Spleen (tissue), 7 donors: ENCODE results near the gene HDHD3.

Experiments
- CTCF ChIP-seq, 11 experiments: fragments of 200-600 bp in 7 of 11; fragments of 450-650 bp in 4 of 11; sonication (generic) in 4 of 11; IDR thresholded peaks in 8 of 11; conservative IDR thresholded peaks in 3 of 11; 1 replicate in 7 of 11; 2 replicates in 4 of 11; pipeline versions ENCODE4 v1.4.0 to v1.8.0; 2016 to 2021; ENCODE audit warnings: antibody characterized with exemption in 11 of 11, inconsistent platforms in 4 of 11, mild to moderate bottlenecking in 1 of 11
- POLR2A ChIP-seq, 3 donors: fragments of 450-650 bp; IDR thresholded peaks; one replicate each; pipeline ENCODE4 v1.5.1; 2017; ENCODE audit warnings: antibody characterized with exemption in 3 of 3, mild to moderate bottlenecking in 1 of 3
- POLR2AphosphoS5 ChIP-seq, 3 donors: sonication (generic); formaldehyde crosslinking; IDR thresholded peaks; one replicate each; pipeline ENCODE4 v1.5.1; 2017; ENCODE audit warnings: antibody characterized with exemption in 3 of 3
- donor health status: DM: no; HTN: no; CAD: no; lungs with moderate emphysema.
- donor health status: DM: no; HTN: no; CAD: no.
- donor health status: DM: no; HTN: no; CAD: no.

DNA sequence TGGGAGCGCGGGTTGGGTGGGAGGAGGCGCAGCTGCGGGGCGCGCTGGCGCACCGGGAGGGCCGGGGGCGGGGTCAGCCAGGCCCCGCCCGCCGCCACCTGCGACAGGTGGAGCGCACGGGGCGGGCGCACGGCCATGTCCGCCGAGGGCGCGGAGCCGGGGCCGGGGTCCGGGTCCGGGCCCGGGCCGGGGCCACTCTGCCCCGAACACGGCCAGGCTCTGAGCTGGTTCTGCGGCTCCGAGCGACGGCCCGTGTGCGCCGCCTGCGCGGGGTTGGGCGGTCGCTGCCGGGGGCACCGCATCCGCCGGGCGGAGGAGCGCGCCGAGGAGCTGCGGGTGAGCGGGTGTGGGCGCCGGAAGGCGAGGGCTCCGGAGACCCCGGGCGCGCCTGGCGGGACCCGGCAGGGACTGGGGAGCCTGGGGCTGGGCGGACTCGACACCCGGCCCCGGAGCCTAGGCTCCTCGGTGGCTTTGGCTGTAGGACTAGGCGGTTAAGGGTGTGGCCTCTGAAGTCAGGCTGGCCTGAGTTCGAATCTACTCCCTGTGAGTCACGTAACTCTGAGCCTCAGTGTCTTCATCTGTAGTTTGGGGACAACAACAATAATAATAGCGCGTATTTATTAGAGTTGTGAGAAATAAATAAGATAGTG, 27.2 kb downstream of the HDHD3 start, which contains the start of gene BSPRY:
- TF ChIP-seq CTCF (IDR thresholded peaks at IDR 0.05 in 8 of 11, conservative IDR thresholded peaks at IDR 0.05 in 3 of 11), result no peak
- no peak for TF ChIP-seq POLR2A (IDR thresholded peaks at IDR 0.05)
- TF ChIP-seq POLR2AphosphoS5 (IDR thresholded peaks at IDR 0.05), result no peak
